Measurements from ENCODE around the gene NPC1. TPM values are rescaled to one million over a fixed set of nuclear protein-coding genes. Genes with fewer than 3 reads are reported as not detected.
"Not testable (repeated sequence)": the region's sequence is repeated elsewhere in the genome, so short reads cannot be mapped to it uniquely, and the experiment has no call there.

Gene NPC1
- total and polyA plus RNA-seq, 2 donors (not counting 1 experiment from before 2014, with no cell fraction given) = 36.0 to 204 TPM

DNA sequence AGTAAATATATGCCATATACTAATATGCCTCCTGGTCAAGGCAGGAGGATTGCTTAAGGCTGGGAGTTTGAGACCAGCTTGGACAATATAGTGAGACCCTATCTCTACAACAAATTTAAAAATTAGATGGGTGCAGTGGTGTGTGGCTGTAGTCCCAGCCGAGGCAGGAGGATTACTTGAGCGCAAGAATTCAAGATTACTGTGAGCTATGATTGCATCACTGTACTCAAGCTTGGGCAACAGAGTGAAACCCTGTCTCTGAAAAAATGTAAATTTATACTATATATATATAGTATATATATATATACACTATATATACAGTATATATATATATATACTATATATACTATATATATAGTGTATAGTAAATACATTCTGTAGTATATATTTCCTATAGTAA is 30.0 kb upstream of the NPC1 start:
- Histone ChIP-seq H4K20me1 (ENCODE audit: control insufficient read depth, extremely low read depth, insufficient read depth, low read length) (no peaks in the 10 kb centered on the region), H3K4me3 (replicated peaks in 1 of 4; ENCODE audit: control extremely low read depth in 1 of 4, insufficient read depth in 1 of 4, low read depth in 3 of 4, low read length in 4 of 4) (no peak overlapping the region), H3K4me1 (ENCODE audit: control insufficient read depth, extremely low read depth, insufficient read depth, low read length) (peaks cover 2% of the 10 kb centered on the region), H3K36me3 (ENCODE audit: control insufficient read depth, insufficient read depth, low read length) (no peaks in the 10 kb centered on the region), H3K9me3 (ENCODE audit: control insufficient read depth, insufficient read depth, low read depth, low read length) (no peaks in the 10 kb centered on the region), H3K4me2 (ENCODE audit: extremely low read depth, insufficient read depth, low read length) (no peak overlapping the region), H3K9ac (ENCODE audit: insufficient read depth, low read length) (no peak overlapping the region), H3K27me3 (ENCODE audit: control insufficient read depth, insufficient read depth, low read length) (peaks cover 4% of the 10 kb centered on the region), H3K27ac (ENCODE audit: insufficient read depth, low read length) (no peak overlapping the region), H2AFZ (ENCODE audit: low read length) (no peak overlapping the region), H3K79me2 (ENCODE audit: control insufficient read depth, insufficient read depth, low read length) (no peaks in the 10 kb centered on the region)
- TF ChIP-seq, protein P1, sequence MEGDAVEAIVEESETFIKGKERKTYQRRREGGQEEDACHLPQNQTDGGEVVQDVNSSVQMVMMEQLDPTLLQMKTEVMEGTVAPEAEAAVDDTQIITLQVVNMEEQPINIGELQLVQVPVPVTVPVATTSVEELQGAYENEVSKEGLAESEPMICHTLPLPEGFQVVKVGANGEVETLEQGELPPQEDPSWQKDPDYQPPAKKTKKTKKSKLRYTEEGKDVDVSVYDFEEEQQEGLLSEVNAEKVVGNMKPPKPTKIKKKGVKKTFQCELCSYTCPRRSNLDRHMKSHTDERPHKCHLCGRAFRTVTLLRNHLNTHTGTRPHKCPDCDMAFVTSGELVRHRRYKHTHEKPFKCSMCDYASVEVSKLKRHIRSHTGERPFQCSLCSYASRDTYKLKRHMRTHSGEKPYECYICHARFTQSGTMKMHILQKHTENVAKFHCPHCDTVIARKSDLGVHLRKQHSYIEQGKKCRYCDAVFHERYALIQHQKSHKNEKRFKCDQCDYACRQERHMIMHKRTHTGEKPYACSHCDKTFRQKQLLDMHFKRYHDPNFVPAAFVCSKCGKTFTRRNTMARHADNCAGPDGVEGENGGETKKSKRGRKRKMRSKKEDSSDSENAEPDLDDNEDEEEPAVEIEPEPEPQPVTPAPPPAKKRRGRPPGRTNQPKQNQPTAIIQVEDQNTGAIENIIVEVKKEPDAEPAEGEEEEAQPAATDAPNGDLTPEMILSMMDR (conservative IDR thresholded peaks at IDR 0.05 in 1 of 2, IDR thresholded peaks at IDR 0.05 in 1 of 2; ENCODE audit: low read depth in 1 of 2, low read length in 2 of 2) = no peak
- TF ChIP-seq EZH2 (IDR thresholded peaks at IDR 0.05; ENCODE audit: low read length, missing control alignments) = no peak
- no peak for DNase-seq (ENCODE audit: low read depth in 2 of 2)

DNA sequence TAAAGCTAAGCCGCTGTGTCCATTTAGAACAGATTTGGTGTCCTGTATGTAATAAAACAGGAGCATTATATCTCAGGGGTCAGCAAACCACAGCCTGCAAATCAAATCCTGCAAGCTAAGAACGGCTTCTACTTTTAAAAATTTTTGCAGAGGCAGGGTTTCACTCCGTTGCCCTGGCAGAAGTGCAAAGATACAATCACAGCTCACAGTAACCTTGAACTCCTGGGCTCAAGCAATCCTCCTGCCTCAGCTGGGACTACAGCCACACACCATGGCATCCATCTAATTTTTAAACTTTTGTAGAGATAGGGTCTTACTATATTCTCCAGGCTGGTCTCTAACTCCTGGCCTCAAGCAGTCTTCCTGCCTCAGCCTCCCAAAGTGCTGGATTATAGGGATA is 28.6 kb upstream of the NPC1 start:
- Histone ChIP-seq H3K9me3 (ENCODE audit: control insufficient read depth, insufficient read depth, low read depth, low read length) (no peaks in the 10 kb centered on the region), H3K27ac (ENCODE audit: insufficient read depth, low read length) (no peak overlapping the region), H3K36me3 (ENCODE audit: control insufficient read depth, insufficient read depth, low read length) (no peaks in the 10 kb centered on the region), H4K20me1 (ENCODE audit: control insufficient read depth, extremely low read depth, insufficient read depth, low read length) (no peaks in the 10 kb centered on the region), H3K9ac (ENCODE audit: insufficient read depth, low read length) (no peak overlapping the region), H3K4me2 (ENCODE audit: extremely low read depth, insufficient read depth, low read length) (no peak overlapping the region), H2AFZ (ENCODE audit: low read length) (no peak overlapping the region), H3K27me3 (ENCODE audit: control insufficient read depth, insufficient read depth, low read length) (no peaks in the 10 kb centered on the region), H3K4me3 (replicated peaks in 1 of 4; ENCODE audit: control extremely low read depth in 1 of 4, insufficient read depth in 1 of 4, low read depth in 3 of 4, low read length in 4 of 4) (no peak overlapping the region), H3K4me1 (ENCODE audit: control insufficient read depth, extremely low read depth, insufficient read depth, low read length) (peaks cover 2% of the 10 kb centered on the region), H3K79me2 (ENCODE audit: control insufficient read depth, insufficient read depth, low read length) (no peaks in the 10 kb centered on the region)
- no peak for DNase-seq (ENCODE audit: low read depth in 2 of 2)
- TF ChIP-seq, protein P1 (conservative IDR thresholded peaks at IDR 0.05 in 1 of 2, IDR thresholded peaks at IDR 0.05 in 1 of 2; ENCODE audit: low read depth in 1 of 2, low read length in 2 of 2) = no peak
- no peak for TF ChIP-seq EZH2 (IDR thresholded peaks at IDR 0.05; ENCODE audit: low read length, missing control alignments)

DNA sequence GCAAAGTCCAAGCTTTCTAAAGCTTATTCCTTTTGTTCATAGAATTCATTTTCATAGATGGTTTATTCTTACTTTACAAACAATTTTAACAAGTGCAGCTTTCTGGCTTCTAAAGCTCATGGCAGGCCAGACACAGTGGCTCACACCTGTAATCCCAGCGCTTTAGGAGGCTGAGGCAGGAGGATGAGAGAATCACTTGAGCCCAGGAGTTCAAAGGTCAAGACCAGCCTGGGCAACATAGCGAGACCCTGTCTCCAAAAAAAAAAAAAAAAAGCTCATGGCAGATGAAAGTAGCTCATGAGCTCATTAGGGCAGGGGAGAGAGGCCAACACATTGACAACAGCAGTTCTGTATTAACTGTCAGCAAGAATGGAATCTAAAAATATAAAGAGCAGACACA is 28.1 kb upstream of the NPC1 start:
- Histone ChIP-seq H4K20me1 (ENCODE audit: control insufficient read depth, extremely low read depth, insufficient read depth, low read length) (no peaks in the 10 kb centered on the region), H3K4me1 (ENCODE audit: control insufficient read depth, extremely low read depth, insufficient read depth, low read length) (peaks cover 2% of the 10 kb centered on the region), H3K27me3 (ENCODE audit: control insufficient read depth, insufficient read depth, low read length) (no peaks in the 10 kb centered on the region), H3K4me3 (replicated peaks in 1 of 4; ENCODE audit: control extremely low read depth in 1 of 4, insufficient read depth in 1 of 4, low read depth in 3 of 4, low read length in 4 of 4) (no peak overlapping the region), H3K4me2 (ENCODE audit: extremely low read depth, insufficient read depth, low read length) (no peak overlapping the region), H3K27ac (ENCODE audit: insufficient read depth, low read length) (no peak overlapping the region), H3K9ac (ENCODE audit: insufficient read depth, low read length) (no peak overlapping the region), H2AFZ (ENCODE audit: low read length) (no peak overlapping the region), H3K36me3 (ENCODE audit: control insufficient read depth, insufficient read depth, low read length) (no peaks in the 10 kb centered on the region), H3K9me3 (ENCODE audit: control insufficient read depth, insufficient read depth, low read depth, low read length) (no peaks in the 10 kb centered on the region), H3K79me2 (ENCODE audit: control insufficient read depth, insufficient read depth, low read length) (no peaks in the 10 kb centered on the region)
- TF ChIP-seq EZH2 (IDR thresholded peaks at IDR 0.05; ENCODE audit: low read length, missing control alignments) = no peak
- TF ChIP-seq, protein P1 (conservative IDR thresholded peaks at IDR 0.05 in 1 of 2, IDR thresholded peaks at IDR 0.05 in 1 of 2; ENCODE audit: low read depth in 1 of 2, low read length in 2 of 2) = no peak
- no peak for DNase-seq (ENCODE audit: low read depth in 2 of 2)

DNA sequence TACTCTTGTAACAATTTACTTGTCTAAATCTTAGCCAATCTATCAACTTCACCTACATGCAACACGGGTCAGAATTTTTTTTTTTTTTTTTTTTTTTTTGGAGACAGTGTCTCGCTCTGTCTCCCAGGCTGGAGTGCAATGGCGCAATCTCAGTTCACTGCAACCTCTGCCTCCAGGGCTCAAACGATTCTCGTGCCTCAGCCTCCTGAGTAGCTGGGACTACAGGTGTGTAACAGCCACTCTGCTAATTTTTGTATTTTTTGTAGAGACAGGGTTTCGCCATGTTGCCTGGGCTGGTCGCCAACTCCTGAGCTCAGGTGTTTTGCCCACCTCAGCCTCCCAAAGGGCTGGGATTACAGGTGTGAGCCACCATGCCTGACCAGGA is 26.8 kb upstream of the NPC1 start:
- not testable (repeated sequence) for H3K27me3 ChIP-seq (ENCODE audit: control insufficient read depth, insufficient read depth, low read length); H3K27ac ChIP-seq (ENCODE audit: insufficient read depth, low read length); H3K79me2 ChIP-seq (ENCODE audit: control insufficient read depth, insufficient read depth, low read length); H3K4me1 ChIP-seq (ENCODE audit: control insufficient read depth, extremely low read depth, insufficient read depth, low read length); H3K9ac ChIP-seq (ENCODE audit: insufficient read depth, low read length); H4K20me1 ChIP-seq (ENCODE audit: control insufficient read depth, extremely low read depth, insufficient read depth, low read length); DNase-seq (ENCODE audit: low read depth in 2 of 2); H3K4me2 ChIP-seq (ENCODE audit: extremely low read depth, insufficient read depth, low read length); H2AFZ ChIP-seq (ENCODE audit: low read length); H3K36me3 ChIP-seq (ENCODE audit: control insufficient read depth, insufficient read depth, low read length); H3K9me3 ChIP-seq (ENCODE audit: control insufficient read depth, insufficient read depth, low read depth, low read length); H3K4me3 ChIP-seq (replicated peaks in 1 of 4; ENCODE audit: control extremely low read depth in 1 of 4, insufficient read depth in 1 of 4, low read depth in 3 of 4, low read length in 4 of 4)

Data from fibroblast of lung (primary cell).